GM18499 (cell line): ENCODE measurements around the gene THSD4.

Source experiments
- ATAC-seq: cut with Tn5 transposase; IDR thresholded peaks from one replicate; pipeline ENCODE4 v1.9.1; 2021; ENCODE audit warnings: moderate number of reproducible peaks; ENCODE audit not compliant: insufficient read depth, unreplicated experiment

Gene THSD4

DNA sequence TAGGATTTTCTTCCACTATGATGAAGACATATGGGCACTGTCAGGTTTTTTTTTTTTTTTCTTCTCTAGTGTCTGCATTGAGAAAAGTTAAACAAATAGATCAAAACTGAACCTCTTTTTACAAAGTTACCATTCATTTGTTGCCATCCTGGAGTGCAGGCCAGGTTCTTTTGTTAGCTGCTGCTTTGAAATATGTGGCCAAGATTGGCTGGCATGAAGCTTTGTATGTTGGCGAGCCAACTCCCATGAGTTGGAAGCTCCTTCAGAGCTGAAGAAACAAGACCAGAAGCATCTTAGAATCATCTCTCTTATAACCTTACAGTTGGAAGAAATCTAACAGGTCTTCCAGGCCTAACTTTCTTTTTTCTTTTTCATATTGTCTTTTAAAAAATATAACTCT is 346.5 kb downstream of the THSD4 start:
- ATAC-seq = no peak

DNA sequence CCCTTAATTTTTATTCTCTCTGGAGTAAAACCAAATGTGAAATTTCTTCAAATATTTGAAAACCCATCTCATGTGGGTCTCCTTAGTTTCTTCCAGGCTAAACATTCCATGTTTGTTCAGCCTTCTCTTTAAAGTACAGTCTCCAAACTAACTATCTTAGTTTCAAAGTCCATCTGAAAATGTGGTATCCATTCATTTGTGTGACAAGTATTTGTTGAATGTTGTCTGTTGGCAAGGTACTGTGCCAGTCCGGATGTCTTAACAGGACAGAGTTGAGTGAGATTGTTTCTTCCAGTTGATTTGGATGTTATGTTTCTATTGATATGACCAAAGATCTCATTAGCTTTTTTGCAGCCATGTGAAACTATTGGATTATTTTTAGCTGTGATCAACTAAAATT is 347.4 kb downstream of the THSD4 start:
- ATAC-seq = no peak

DNA sequence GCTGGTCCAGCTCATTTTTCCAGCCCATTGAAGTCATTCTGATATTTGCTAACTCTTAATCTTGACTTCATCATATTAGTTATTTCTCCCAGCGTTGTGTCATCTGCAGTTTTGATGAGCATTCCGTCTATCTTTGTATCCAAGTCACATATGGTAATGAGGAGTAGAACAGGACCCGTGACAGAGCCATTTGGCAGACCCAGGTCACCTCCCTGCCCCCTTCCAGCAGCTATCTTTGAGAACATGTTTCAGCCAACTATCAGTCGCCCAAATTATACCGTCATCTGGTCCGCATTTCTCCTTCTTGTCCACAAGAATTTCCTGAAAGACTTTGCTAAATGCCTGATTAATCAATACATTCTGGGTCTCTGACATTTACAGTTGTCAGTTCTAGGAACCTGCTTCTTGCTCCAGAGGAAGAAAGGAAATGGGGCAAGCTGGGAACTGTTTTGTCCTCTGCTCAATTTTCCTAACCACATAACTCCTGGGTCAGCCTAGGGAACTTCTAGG is 347.9 kb downstream of the THSD4 start:
- no peak for ATAC-seq

DNA sequence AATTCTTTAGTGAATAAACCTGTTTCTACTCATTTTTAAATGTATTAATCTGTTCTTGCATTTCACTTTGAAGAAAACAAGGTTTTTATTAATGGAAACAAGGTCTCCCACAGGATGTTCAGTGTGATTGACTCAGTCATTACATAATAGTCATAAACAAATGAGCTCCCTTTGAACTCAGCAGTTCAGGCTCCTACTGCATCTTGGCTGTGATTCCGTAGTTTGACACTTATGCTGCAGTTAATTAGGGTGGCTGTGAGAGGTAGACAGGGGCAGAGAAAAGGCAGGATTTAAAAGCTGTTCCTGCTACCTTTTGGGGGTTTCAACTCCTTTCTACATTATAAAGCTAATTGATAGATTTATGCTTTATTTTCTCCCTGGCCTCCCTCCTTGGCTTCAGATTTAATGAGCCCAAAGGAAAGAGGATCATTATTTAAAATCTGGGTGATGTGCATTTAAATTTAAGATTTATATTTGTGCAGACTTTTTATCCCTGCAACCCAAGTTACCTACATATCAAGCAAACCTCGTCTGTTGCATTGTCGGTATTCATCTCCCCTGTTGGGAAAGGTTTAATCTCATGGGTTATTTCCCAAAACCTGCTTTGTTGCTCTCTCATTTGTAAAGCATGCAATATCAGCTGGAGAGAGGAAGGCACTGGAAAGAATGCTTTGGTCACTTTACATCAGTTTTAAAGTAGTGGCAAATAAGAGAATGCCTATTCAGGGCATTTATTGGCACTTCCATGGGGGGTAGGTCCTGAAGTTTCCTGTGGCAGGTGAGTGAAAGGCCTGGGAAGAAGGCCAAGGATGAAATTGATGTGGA is 350.1 kb downstream of the THSD4 start:
- ATAC-seq = no peak

DNA sequence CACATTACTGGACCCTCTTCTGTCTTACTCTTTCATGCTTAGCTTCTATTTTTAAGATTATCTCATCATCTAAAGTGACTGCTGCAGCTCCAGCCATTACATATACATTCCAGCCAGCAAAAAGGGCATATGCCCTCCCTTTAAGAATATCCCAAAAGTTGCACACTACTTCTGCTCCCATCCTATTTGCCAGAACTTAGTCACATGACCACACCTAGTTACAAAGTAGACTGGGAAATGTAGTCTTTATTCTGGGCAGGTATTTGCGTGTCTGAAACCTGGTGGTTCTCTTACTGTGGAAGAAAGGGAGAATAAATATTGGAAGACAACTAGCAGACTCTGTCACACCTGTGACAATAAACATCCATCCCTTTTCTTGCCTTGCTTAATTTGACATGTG is 353.4 kb downstream of the THSD4 start:
- ATAC-seq = no peak

DNA sequence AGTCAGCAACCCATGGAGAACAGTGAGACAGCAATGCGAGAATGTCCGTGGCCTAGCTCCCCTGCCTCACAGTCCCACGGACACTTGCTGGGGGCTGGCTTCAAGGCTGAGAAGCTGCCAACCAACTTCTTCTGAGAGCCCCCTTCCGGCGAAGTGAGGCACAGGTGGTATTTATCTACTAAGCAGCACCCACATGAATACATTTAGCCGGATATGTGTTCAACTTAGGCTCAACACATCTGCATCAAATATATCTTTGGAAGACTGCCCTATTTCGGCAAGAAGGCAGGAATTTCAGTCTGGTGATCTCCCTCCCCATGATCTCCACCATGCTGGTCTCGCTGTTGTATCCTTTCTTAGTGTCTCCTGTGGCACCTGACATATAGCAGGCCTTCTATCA is 354.1 kb downstream of the THSD4 start:
- no peak for ATAC-seq

DNA sequence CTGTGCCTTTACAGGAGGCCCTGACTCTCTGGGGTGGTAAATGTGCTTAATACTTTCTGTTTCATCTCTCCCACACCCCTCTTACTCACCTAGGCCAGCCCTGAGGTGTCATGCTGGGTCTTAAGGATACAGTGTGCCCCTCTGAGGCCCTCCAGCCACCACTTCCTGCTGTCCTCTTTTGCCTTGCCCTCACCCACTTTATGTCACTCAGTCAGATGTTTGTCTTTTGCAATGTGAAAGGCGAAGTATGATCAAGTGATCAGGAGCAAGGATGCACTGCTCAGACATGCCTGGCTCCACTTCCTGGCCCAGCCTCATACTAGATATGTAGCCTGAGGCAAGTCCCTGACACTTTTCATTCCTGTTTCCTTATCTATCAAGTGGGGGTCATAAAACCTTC is 356.1 kb downstream of the THSD4 start:
- no peak for ATAC-seq

DNA sequence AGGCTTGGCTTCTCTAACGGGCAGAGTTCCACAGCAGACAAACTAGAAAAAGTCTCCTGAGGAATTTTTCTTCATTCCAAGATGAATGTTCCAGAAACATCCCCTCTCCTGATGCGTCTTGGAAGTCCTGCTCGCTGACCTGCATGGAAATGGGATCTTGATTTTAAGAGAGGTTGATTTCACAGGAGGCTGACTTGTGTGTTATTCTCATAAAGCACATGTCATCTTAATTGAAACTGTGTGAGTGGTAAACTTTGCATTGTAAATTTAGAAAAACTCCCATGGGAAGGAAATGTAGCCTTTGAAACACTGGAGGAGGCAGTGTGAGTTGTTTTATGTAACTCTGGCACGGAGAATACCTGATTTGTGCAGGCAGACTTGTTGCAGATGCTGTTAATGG is 357.3 kb downstream of the THSD4 start:
- no peak for ATAC-seq

DNA sequence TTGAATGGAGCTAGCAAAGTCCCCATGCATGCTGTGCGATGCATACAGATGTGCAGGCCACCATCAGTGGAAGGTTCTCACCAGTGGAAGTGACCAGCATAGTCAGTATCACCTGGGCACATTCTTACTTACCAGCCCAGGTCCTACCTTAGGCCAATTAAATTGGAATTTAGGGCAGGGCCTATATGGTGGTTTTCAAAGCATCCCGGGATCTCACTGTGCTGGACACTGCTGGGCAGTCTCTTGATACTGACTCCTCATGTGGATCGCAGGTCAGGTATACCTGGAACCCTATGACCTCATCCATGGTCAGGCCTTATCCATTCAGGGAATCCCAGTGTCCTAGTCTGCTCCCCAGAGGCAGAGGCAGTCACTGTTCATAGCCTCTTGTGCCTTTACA is 358.5 kb downstream of the THSD4 start:
- ATAC-seq = no peak

DNA sequence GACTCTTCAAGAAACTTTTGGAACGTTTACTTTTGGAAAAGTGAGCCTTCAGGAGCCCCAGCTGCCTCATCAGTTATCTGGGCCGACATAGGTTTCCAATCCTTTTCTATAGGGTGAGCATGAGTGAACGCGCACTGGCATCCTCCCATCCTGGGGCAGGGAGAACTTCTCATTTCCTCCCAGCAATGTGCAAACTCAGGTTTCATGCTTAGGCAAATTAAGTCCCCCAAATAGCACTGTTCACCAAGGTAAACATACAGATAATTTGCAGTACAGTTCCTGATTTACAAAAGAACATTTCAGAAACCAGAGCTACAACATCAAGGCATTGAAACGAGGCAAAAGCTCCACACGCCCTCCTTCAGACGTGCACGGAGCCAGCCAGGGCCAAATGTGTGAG is 361.6 kb downstream of the THSD4 start:
- no peak for ATAC-seq

DNA sequence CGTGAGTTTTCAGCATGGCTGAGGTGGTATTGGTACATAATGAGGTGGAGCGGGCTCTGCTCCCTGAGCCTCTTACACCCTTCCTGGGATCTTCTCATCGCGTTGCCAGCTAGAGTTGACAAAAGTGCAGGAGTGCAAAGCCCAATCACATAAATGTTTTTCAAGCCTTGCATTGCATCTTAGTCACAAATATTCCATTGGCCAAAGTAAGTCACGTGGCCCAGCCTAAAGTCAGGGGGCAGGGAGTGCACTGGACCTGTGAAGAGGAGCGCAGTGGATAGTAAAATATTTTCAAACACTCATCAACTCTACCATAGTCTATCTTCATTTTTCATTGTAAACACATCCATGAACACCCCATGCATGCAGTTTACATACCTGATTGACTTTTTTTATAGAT is 365.3 kb downstream of the THSD4 start:
- no peak for ATAC-seq

DNA sequence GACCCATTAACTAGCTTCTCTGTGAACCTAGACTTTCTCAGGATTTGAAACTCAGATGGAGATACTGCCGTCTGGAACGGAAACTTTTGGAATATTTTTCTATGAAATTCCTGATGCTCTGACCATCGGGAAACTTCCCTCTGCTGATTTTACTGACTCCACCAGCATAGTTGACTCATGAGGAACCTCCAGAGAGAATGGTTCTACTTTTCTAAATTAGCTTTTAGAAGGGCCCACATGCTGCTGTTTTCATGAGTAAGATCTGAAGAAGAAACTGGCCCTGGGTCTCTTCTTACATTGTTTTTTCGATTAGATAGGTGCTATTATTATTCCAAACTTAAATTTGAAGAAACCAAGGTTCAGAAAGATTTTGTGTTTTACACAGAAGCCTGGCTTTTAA is 368.8 kb downstream of the THSD4 start:
- ATAC-seq = no peak

DNA sequence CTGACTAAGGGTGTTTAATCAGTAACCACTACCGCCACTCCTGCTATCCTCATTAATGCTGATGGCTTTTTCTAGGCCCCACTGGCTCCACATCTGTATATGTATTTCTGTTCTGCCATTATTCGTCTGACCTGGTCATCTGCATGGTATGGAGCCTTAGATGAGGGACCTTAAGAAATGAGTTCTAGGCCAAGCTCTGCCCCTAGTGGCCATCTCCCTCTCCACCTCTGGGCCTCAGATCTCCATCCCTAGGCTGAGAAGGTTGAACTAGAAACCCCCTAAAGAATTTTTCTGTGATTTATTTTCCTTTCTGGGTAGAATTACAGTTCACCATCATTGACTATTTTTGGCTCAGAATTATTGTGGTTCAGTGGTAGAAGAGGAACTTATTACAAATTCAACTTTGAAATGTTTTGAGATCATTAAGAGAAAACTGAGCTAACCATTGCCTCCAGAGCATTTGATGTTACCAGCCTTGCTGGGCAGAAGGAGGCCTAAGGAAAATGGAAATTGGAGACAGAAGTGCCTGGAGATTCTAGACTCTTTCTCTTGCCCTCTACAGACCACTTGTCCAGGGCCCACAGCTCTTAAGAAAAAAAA is 369.9 kb downstream of the THSD4 start:
- no peak for ATAC-seq

DNA sequence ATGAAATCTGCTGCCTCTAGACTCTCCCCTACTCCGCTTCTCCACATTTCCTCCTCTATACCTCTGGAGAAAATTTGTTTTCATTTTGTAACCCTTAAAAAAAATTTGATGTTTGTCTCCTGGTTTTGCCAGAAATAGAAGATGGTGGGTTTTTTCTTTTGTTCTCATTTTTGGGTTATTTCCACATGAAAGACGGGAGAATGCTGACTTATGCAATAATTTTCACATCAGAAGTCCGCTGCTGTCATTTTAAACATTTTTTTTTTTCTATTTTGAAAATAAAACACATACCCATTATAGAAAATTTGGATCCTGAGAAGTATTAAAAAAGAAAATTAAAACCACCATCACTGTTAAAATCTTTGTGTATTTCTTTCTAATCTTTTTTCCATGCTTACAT is 374.3 kb downstream of the THSD4 start:
- no peak for ATAC-seq

DNA sequence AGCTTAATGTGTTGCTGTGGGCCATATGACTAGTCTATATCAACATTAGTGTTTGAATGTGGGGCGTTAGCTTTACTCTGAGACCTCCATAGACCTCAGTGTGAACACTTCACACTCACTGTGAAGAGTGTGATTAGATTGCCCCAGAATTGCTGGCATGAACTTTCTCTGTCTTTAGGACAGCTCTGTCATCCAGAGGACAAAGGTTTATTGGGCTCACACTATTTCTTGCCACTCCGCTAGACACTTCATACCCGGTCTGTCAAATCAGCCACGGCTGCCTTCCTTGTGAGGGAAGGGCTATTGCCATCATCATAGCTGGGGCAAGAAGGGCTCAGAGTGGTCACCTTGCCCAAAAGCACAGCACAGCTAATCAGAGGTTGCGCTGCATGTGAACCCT is 378.3 kb downstream of the THSD4 start:
- no peak for ATAC-seq

DNA sequence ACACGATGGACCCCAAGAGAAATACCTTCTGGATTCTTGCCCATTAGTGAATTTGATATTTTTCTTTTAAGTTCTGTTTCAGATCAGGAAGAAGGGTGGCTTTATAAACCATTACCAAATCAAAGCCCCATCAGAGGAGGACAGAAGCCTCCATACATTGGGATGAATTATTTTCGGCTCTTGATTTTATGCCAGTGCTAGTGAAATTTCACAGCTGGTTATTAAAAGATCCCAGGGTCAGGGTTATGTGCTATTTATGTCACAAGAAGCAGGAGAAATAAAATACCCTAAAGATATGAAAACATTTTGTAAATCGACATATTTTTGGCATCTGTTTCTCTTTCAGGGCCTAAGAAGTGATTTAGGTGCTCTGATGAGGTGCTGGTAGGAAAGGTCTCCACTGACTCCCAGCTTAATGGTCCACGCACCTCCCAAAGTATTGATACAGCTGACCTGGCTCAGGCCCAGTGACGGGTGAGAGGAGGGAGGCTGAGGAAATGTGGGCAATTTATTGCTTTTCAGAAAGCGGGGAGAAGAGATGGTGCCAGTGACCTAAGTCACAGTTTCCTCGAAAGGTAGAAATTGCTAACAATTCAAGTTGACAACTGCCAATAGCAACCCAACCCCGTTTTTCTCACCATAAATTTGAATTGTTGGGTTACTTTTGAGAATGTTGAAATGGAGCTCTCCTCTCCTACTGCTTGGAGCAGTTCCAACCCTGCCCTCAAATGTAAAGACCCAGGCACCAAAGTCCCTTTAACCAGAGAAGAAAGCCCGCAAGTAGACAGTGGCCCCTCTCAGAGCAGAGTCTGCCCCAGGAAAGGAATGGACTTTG is 379.5 kb downstream of the THSD4 start:
- no peak for ATAC-seq

DNA sequence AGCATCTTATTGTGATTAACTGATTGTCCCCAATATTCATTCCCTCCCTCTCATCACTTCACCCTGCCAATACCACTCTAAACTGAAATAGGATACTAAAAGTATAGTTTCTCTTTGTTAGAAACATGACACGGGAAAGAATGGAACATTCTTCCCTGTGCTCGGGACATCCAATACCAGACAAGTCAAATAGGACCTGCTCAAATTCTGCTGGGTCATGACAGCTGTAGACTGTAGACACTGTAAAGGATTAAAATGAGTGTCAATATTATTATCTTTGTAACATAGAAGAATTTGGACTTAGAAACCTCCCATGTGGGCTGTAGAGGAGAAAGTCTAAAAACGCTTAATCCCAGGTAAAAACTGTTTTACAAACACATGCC is 380.1 kb downstream of the THSD4 start:
- no peak for ATAC-seq

DNA sequence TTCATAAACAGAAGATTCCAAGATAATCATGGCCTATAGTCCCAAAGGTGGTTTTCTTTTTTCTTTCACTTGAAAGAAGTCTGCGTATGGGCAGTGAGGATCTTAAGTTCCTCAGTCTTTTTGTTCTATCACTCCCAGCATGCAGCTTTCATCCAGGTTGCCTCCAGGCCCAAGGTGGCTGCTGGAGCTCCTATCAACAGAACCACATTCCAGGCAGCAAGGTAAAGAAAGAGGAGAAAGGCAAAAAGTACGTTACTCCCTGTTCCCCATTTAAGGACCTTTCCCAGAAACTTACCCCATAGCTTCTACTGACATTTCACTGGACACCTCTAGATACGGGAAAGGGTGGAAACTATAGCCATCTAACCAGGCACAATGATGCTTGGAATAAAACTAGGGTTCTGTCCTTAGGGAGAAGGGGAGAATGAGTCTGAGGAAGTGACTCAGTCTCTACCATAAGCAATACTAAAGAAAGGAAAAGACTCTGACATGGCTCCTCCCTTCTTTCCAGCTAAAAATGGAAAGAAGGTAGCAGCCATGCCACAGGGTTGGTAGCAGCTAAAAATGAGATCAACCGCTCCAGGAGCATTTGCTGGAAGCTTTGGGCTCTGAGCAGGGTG is 381.2 kb downstream of the THSD4 start:
- no peak for ATAC-seq

DNA sequence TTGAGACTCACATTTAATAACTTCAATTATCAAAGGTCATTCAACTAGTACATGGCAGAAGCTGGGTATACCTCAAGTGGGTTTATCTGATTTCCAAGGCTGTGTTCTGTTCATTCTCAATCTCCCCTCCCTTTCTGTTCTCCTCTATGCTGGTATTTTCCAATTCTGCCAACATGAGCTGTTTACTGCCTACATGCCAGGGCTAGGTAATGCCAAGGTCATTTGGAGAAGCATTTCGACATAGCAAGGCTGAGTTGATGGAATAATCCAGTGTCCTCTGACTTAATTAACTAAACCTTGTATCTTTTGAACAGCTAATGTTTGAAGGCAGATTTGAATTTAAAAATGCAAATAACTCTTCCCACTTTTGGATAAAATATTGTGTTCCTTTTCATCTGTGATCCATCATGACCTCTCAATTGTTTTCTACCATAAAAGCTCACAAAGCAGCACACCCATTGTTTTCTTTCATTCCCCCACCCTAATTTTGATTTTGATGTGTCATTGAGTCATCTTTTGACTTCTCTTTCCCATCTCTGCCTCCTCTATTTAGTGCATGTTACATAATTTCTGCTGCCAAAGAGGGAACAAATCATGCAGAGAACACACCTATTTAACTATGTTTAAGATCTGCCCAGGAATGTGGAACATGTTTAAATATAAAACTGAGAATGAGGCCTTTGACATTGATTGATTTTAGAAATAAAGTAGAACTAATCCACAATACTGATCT is 386.2 kb downstream of the THSD4 start:
- no peak for ATAC-seq

DNA sequence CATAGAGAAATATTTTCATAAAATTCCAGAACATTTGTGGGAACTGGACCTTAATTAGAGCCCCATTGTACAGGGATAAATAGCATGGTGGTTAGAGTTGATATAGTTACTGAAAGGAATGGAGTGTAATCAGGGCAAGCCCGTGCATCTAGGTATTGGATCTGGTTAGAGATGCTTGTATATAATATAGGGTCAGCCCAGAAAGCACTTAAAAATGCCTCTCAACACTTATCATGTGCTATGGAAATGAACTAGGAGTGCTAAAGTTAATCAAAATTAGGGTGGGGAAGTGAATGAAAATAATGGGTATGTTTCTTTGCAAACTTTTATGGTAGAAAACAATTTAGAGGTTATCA is 386.8 kb downstream of the THSD4 start:
- ATAC-seq = no peak
